Sigmoid colon (tissue), 7 donors: ENCODE data around the gene PPP1R37. TPM values are rescaled to one million over a fixed set of nuclear protein-coding genes. Genes with fewer than 3 reads are reported as not detected.

Experiments
- DNase-seq: peaks from one replicate; pipeline ENCODE4 v3.0.0-alpha.2; 2019
- H3K27ac ChIP-seq, 4 donors: fragments of 200-600 bp; sonication (generic); one replicate each; pipeline ENCODE4 v1.5.1; 2016 to 2019; ENCODE audit warnings: mild to moderate bottlenecking in 1 of 4
- H3K27me3 ChIP-seq, 3 donors: fragments of 200-600 bp; sonication (generic); one replicate each; pipeline ENCODE4 v1.5.1; 2019; ENCODE audit warnings: mild to moderate bottlenecking in 1 of 3
- H3K36me3 ChIP-seq, 4 donors: fragments of 200-600 bp; sonication (generic); one replicate each; pipeline ENCODE4 v1.5.1; 2016 to 2019
- H3K4me1 ChIP-seq, 4 donors: fragments of 200-600 bp; sonication (generic); one replicate each; pipeline ENCODE4 v1.5.1; 2017 to 2019
- H3K4me3 ChIP-seq, 4 donors: fragments of 200-600 bp; sonication (generic); one replicate each; pipeline ENCODE4 v1.5.1; 2017 to 2019; ENCODE audit warnings: mild to moderate bottlenecking in 2 of 4, moderate library complexity in 1 of 4
- H3K9me3 ChIP-seq, 4 donors: fragments of 200-600 bp in 3 of 4; sonication (generic) in 3 of 4; one replicate each; pipeline versions ENCODE4 v1.5.1 to v1.6.1; 2013 to 2019
- CTCF ChIP-seq, 4 experiments: fragments of 450-650 bp in 3 of 4; fragments of 200-600 bp in 1 of 4; IDR thresholded peaks; one replicate each; pipeline ENCODE4 v1.5.1; 2016 to 2019; ENCODE audit warnings: antibody characterized with exemption in 4 of 4, mild to moderate bottlenecking in 3 of 4, moderate library complexity in 2 of 4
- EP300 ChIP-seq, 4 donors: sonication (generic); formaldehyde crosslinking; IDR thresholded peaks; one replicate each; pipeline ENCODE4 v1.6.1; 2017; ENCODE audit warnings: antibody characterized with exemption in 4 of 4
- POLR2A ChIP-seq, 2 donors: fragments of 450-650 bp; IDR thresholded peaks; one replicate each; pipeline ENCODE4 v1.6.1; 2016; ENCODE audit warnings: antibody characterized with exemption in 2 of 2, mild to moderate bottlenecking in 2 of 2, moderate library complexity in 2 of 2
- POLR2AphosphoS5 ChIP-seq, 4 donors: sonication (generic); formaldehyde crosslinking; IDR thresholded peaks; one replicate each; pipeline ENCODE4 v1.6.1; 2017; ENCODE audit warnings: antibody characterized with exemption in 4 of 4
- WGBS, 2 donors: extraction: QIAGEN DNeasy Blood & Tissue Kit; methylation state at CpG; one replicate each; pipeline ENCODE4 v1.1.7; 2013; 5-methylcytosine and 5-hydroxymethylcytosine counted together
- intact Hi-C: fragments of 100-400 bp; cut with DNase I; formaldehyde crosslinking; loops from one replicate; pipeline ENCODE4 v1.15.1; 2023
- polyA plus RNA-seq, 3 donors: library from polyadenylated mRNA; stranded (reverse); fragments of 200-250 nt; gene quantifications; one replicate each; pipeline ENCODE4 v1.2.3, GENCODE V29; 2013
- total RNA-seq, 4 donors: library from RNA; depleted of rRNA; stranded (reverse); fragments of >200 nt; gene quantifications; one replicate each; pipeline ENCODE4 v1.1.0, GENCODE V29; 2016
- donor health status: healthy with polysubstance abuse.
- donor health status: Bipolar disorder and iron deficiency.
- donor health status: healthy.

The PPP1R37 gene
- total and polyA plus RNA-seq, 7 donors: 17.8 to 32.5 (median 21.6) TPM

GRCh38 chr19:45056831-45057230 is 36.1 kb upstream of the PPP1R37 start:
- no peaks in the 10 kb centered on the region for H3K9me3 ChIP-seq

GRCh38 chr19:45057444-45057843 is 35.5 kb upstream of the PPP1R37 start:
- WGBS, 2 donors: 92% methylated on average over 9 of the region's 9 CpGs
- Histone ChIP-seq H3K27me3 (no peaks in the 10 kb centered on the region), H3K36me3 (peaks cover 78 to 100% (median 92%) of the 10 kb centered on the region in 4 donors), H3K27ac (no peak overlapping the region), H3K4me3 (no peak overlapping the region), H3K9me3 (no peaks in the 10 kb centered on the region), H3K4me1 (no peaks in the 10 kb centered on the region)
- TF ChIP-seq EP300 (IDR thresholded peaks at IDR 0.05) (no peak), CTCF (IDR thresholded peaks at IDR 0.05) (no peak), POLR2AphosphoS5 (IDR thresholded peaks at IDR 0.05) (no peak), POLR2A (IDR thresholded peaks at IDR 0.05) (no peak)
- no peak for DNase-seq
- intact Hi-C loops: no loop called here

More at GRCh38 chr19:45056831-45057230, 36.1 kb upstream of the PPP1R37 start:
- H3K36me3 ChIP-seq: peaks cover 78 to 100% (median 91%) of the 10 kb centered on the region in 4 donors
- intact Hi-C loops: no loop called here
- TF ChIP-seq EP300 (IDR thresholded peaks at IDR 0.05) (no peak), POLR2AphosphoS5 (IDR thresholded peaks at IDR 0.05) (no peak), CTCF (IDR thresholded peaks at IDR 0.05) (no peak)
- no peaks in the 10 kb centered on the region for H3K27me3 ChIP-seq
- H3K4me1 ChIP-seq: no peaks in the 10 kb centered on the region
- 79 to 90% methylated on average over 8 of the region's 8 CpGs for WGBS, 2 donors
- H3K4me3 ChIP-seq: no peak overlapping the region
- no peak for DNase-seq
- no peak overlapping the region for H3K27ac ChIP-seq

DNA sequence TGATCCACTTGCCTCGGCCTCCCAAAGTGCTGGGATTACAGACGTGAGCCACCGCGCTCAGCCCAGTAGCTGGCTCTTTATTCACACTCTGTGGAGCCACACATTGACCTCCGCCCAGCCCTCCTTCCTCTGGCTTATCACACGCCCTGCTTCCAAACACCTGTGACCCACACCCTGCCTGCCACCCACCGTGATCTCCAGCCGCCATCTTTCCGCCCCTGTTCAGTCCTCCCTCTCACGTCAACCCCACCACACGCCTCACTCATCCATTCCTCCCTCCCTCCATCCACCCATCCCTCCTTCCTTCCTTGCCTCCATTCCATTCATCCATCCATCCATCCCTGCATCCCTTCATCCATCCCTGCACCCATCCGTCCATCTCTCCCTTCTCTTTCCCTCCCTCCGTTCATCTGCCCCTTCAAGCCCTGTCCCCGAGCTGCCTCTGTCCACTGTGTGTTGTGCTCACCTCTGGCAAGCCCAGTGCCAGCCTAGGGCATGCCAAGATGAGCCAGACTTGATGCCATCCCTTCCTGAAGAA is 34.3 kb upstream of the PPP1R37 start:
- no peak for DNase-seq
- Histone ChIP-seq H3K9me3 (no peaks in the 10 kb centered on the region), H3K4me3 (no peak overlapping the region), H3K27me3 (no peaks in the 10 kb centered on the region), H3K4me1 (no peaks in the 10 kb centered on the region), H3K27ac (no peak overlapping the region), H3K36me3 (peaks cover 70 to 99% (median 85%) of the 10 kb centered on the region in 4 donors)
- intact Hi-C loops: no loop called here
- TF ChIP-seq EP300 (IDR thresholded peaks at IDR 0.05) (no peak), CTCF (IDR thresholded peaks at IDR 0.05) (no peak), POLR2A (IDR thresholded peaks at IDR 0.05) (no peak), POLR2AphosphoS5 (IDR thresholded peaks at IDR 0.05) (no peak)
- 83 to 90% methylated on average over 14 of the region's 14 CpGs for WGBS, 2 donors

- 47 to 62% methylated on average over 16 of the region's 16 CpGs for WGBS, 2 donors
- Histone ChIP-seq H3K27ac (no peak overlapping the region), H3K27me3 (no peaks in the 10 kb centered on the region), H3K36me3 (peaks cover 73 to 99% (median 85%) of the 10 kb centered on the region in 4 donors), H3K4me3 (no peak overlapping the region), H3K4me1 (no peaks in the 10 kb centered on the region), H3K9me3 (no peaks in the 10 kb centered on the region)
- TF ChIP-seq CTCF (IDR thresholded peaks at IDR 0.05) (peak; percentile 17 to 90 (median 72)), EP300 (IDR thresholded peaks at IDR 0.05) (no peak), POLR2AphosphoS5 (IDR thresholded peaks at IDR 0.05) (no peak), POLR2A (IDR thresholded peaks at IDR 0.05) (no peak)
- peak; percentile 77 for DNase-seq
- intact Hi-C loops: no loop called here
Measured at GRCh38 chr19:45059258-45059965, 33.6 kb upstream of the PPP1R37 start.
